Bronchial epithelial cell (primary cell): ENCODE results near the gene MRPS5. TPM values are rescaled to one million over a fixed set of nuclear protein-coding genes. Genes with fewer than 3 reads are reported as not detected.

Experiments
- DNase-seq: peaks from one replicate; pipeline ENCODE4 v3.0.0-alpha.2; 2010; ENCODE audit warnings: low read depth
- FAIRE-seq: peaks from 2 replicates; lab custom pipeline; 2011; peaks lifted over from hg19 to GRCh38; lab: Jason Lieb, UNC
- H3K27me3 ChIP-seq: 2 replicates; pipeline ENCODE4 v1.5.1; 2011; ENCODE audit warnings: low read length; ENCODE audit not compliant: control insufficient read depth, insufficient read depth
- H3K36me3 ChIP-seq: 2 replicates; pipeline ENCODE4 v1.5.1; 2011; ENCODE audit warnings: low read length; ENCODE audit not compliant: control insufficient read depth, insufficient read depth
- H3K4me3 ChIP-seq: 2 replicates; pipeline ENCODE4 v1.5.1; 2011; ENCODE audit warnings: mild to moderate bottlenecking, low read depth, low read length, control low read depth
- CTCF ChIP-seq: IDR thresholded peaks from 2 replicates; pipeline ENCODE4 v1.5.1; 2011; ENCODE audit warnings: mild to moderate bottlenecking, moderate library complexity, low read length, control low read depth, inconsistent platforms; ENCODE audit not compliant: insufficient read depth, severe bottlenecking
- total RNA-seq: library from RNA; depleted of rRNA; stranded (reverse); fragments of >200 nt; gene quantifications from 2 replicates; pipeline ENCODE4 v1.2.1, GENCODE V29; 2014

Gene MRPS5
- total RNA-seq, 1 donor from 2014 or later: 59.8 TPM

GRCh38 chr2:95050385-95051300 lies 71.0 kb downstream of the MRPS5 start:
- Histone ChIP-seq H3K27me3 (peaks cover 2% of the 10 kb centered on the region), H3K4me3 (no peak overlapping the region), H3K36me3 (no peaks in the 10 kb centered on the region)
- no peak for DNase-seq
- no peak for FAIRE-seq
- no peak for TF ChIP-seq CTCF

GRCh38 chr2:95049961-95050360 lies 71.6 kb downstream of the MRPS5 start:
- Histone ChIP-seq H3K4me3 (no peak overlapping the region), H3K27me3 (peaks cover 2% of the 10 kb centered on the region), H3K36me3 (no peaks in the 10 kb centered on the region)
- DNase-seq: no peak
- FAIRE-seq: no peak
- TF ChIP-seq CTCF: no peak

DNA sequence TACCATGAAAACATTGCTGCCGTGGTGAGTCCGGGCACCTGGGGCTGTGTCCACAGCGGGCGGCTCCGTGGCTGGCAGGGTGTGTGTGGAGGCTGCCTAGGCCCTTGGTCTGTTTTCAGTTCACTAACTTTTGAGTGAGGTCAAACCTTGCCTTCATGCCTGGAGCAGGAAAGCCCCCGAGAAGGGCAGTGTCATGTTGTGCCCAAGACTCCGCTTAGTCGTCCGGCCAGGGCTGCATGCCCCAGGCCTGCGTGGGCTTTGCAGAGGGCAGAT lies 72.0 kb downstream of the MRPS5 start:
- DNase-seq (no peak), FAIRE-seq (no peak)
- no peak for TF ChIP-seq CTCF
- Histone ChIP-seq H3K36me3 (no peaks in the 10 kb centered on the region), H3K4me3 (no peak overlapping the region), H3K27me3 (peaks cover 2% of the 10 kb centered on the region)

GRCh38 chr2:95048825-95049682 lies 72.6 kb downstream of the MRPS5 start:
- Histone ChIP-seq H3K36me3 (no peaks in the 10 kb centered on the region), H3K4me3 (no peak overlapping the region), H3K27me3 (peaks cover 2% of the 10 kb centered on the region)
- DNase-seq (no peak), FAIRE-seq (no peak)
- TF ChIP-seq CTCF: no peak

DNA sequence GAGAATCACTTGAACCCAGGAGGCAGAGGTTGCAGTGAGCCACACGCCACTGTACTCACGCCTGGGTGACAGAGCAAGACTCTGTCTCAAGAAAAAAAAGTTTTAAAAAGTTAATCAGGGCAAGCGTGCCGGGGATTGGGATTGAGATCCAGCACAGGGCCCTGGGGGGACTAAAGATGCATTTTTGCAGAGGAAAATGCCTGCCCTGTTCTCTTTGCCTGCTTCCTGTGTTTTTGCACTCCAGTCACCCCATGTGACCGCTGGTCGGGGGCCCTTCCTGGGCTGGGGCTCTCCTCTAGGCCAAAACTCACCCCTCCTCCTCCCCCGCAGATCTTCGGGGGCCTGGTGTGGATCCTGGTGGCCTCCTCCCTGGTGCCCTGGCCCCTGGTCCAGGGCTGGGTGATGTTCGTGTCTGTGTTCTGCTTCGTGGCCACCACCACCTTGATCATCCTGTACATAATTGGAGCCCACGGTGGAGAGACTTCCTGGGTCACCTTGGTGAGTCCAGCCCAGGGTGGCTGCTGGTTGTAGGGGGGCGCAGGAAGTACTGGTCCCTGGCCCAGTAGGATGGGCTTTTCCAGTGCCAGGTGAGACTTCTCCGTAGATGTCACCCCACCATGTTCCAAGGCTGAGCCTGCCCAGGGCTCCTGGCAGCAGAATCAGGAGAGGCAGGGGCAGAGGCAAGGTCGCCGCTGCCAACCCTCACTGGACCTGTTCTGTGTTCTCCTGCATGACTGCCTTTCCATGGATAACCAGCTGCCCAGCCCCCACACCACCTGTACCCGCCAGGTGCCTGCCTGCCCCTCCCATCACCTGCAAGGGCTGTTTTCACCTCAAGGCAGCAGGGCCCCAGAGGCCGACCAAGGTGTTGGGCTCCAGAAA lies 73.7 kb downstream of the MRPS5 start:
- no peak for TF ChIP-seq CTCF
- DNase-seq: no peak
- Histone ChIP-seq H3K27me3 (peaks cover 2% of the 10 kb centered on the region), H3K36me3 (no peaks in the 10 kb centered on the region), H3K4me3 (no peak overlapping the region)
- no peak for FAIRE-seq
